Measurements from ENCODE around the gene STK35.

DNA sequence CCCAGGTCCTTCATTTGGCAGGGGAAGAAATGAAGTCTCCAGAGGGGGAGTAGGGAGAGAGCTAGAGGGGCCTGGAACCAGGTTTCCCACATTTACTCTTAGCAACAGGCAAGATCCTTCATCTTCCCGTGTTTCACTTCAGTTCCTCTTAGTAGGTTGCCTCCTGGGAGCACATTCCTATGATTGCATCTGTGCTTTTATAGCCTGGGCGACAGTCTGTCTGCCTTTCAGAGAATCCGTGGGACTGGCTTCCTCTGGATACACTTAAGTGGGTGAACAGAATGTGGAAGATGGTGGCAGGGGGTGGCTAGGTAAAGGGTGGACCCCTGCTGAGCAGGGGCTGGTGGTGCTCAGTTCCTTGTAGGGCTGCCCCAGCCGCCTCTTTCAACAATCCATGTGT, 33.4 kb downstream of the STK35 start:
- TF ChIP-seq CTCF (conservative IDR thresholded peaks at IDR 0.05; ENCODE audit: low read depth, low read length) = no peak
- no peak for TF ChIP-seq EZH2 (IDR thresholded peaks at IDR 0.05; ENCODE audit: borderline replicate concordance, low read depth, low read length, poor library complexity, severe bottlenecking)

Measured in A673 (cell line).